ENCODE data around the gene C1R. TPM values are rescaled to one million over a fixed set of nuclear protein-coding genes. Genes with fewer than 3 reads are reported as not detected.
"Not testable (repeated sequence)": the region's sequence is repeated elsewhere in the genome, so short reads cannot be mapped to it uniquely, and the experiment has no call there.

C1R gene
- total RNA-seq, 1 donor from 2014 or later = 143 TPM

- Histone ChIP-seq H3K4me1 (no peaks in the 10 kb centered on the region), H3K27me3 (ENCODE audit: low read depth) (no peaks in the 10 kb centered on the region), H3K36me3 (no peaks in the 10 kb centered on the region), H3K9me3 (replicated peaks) (no peaks in the 10 kb centered on the region), H3K4me3 (no peak overlapping the region), H3K27ac (replicated peaks) (no peak overlapping the region)
- DNase-seq = no peak
- TF ChIP-seq, protein P1, sequence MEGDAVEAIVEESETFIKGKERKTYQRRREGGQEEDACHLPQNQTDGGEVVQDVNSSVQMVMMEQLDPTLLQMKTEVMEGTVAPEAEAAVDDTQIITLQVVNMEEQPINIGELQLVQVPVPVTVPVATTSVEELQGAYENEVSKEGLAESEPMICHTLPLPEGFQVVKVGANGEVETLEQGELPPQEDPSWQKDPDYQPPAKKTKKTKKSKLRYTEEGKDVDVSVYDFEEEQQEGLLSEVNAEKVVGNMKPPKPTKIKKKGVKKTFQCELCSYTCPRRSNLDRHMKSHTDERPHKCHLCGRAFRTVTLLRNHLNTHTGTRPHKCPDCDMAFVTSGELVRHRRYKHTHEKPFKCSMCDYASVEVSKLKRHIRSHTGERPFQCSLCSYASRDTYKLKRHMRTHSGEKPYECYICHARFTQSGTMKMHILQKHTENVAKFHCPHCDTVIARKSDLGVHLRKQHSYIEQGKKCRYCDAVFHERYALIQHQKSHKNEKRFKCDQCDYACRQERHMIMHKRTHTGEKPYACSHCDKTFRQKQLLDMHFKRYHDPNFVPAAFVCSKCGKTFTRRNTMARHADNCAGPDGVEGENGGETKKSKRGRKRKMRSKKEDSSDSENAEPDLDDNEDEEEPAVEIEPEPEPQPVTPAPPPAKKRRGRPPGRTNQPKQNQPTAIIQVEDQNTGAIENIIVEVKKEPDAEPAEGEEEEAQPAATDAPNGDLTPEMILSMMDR (IDR thresholded peaks at IDR 0.05; ENCODE audit: borderline replicate concordance) = no peak
- intact Hi-C loops (cut with micrococcal nuclease) = no loop called here
Observed at GRCh38 chr12:7045913-7046312, 46.3 kb downstream of the C1R start.

GRCh38 chr12:7042842-7043241, 49.4 kb downstream of the C1R start:
- DNase-seq = no peak
- Histone ChIP-seq H3K27me3 (ENCODE audit: low read depth) (no peaks in the 10 kb centered on the region), H3K4me1 (no peaks in the 10 kb centered on the region), H3K36me3 (no peaks in the 10 kb centered on the region), H3K27ac (replicated peaks) (no peak overlapping the region), H3K9me3 (replicated peaks) (no peaks in the 10 kb centered on the region), H3K4me3 (no peak overlapping the region)
- intact Hi-C loops (cut with micrococcal nuclease) = no loop called here
- TF ChIP-seq, protein P1 (IDR thresholded peaks at IDR 0.05; ENCODE audit: borderline replicate concordance) = peak; percentile 60

DNA sequence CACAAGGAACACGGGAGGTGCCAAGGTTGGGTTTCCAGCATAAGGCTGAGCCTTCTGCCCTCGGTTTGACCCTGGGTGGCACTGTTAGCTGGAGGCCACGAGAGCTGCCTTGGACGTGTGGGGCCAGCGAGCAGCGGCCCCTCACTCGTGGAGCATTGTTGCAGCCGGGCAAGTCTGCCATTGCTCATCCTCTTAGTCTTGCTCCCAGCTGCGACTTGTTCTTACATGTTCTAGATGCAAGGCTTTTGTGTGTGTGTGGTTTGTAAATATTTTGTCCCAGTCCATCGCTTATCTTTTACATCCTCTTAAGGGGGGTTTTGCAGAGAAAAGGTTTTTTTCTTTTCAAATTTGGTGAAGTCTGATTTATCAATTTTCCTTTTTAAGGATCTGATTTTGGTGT, 52.8 kb downstream of the C1R start:
- intact Hi-C loops (cut with micrococcal nuclease) = no loop called here
- H3K27ac ChIP-seq (replicated peaks) = no peak overlapping the region
- H3K4me3 ChIP-seq = no peak overlapping the region
- TF ChIP-seq, protein P1 (IDR thresholded peaks at IDR 0.05; ENCODE audit: borderline replicate concordance) = no peak
- no peaks in the 10 kb centered on the region for H3K9me3 ChIP-seq (replicated peaks)
- H3K36me3 ChIP-seq = no peaks in the 10 kb centered on the region
- no peaks in the 10 kb centered on the region for H3K4me1 ChIP-seq
- no peaks in the 10 kb centered on the region for H3K27me3 ChIP-seq (ENCODE audit: low read depth)
- DNase-seq = no peak

GRCh38 chr12:7038591-7038990, 53.7 kb downstream of the C1R start:
- Histone ChIP-seq H3K27me3 (ENCODE audit: low read depth) (no peaks in the 10 kb centered on the region), H3K27ac (replicated peaks) (no peak overlapping the region), H3K4me3 (no peak overlapping the region), H3K9me3 (replicated peaks) (no peaks in the 10 kb centered on the region), H3K4me1 (no peaks in the 10 kb centered on the region), H3K36me3 (no peaks in the 10 kb centered on the region)
- TF ChIP-seq, protein P1 (IDR thresholded peaks at IDR 0.05; ENCODE audit: borderline replicate concordance) = no peak
- DNase-seq = no peak
- intact Hi-C loops (cut with micrococcal nuclease) = no loop called here

DNA sequence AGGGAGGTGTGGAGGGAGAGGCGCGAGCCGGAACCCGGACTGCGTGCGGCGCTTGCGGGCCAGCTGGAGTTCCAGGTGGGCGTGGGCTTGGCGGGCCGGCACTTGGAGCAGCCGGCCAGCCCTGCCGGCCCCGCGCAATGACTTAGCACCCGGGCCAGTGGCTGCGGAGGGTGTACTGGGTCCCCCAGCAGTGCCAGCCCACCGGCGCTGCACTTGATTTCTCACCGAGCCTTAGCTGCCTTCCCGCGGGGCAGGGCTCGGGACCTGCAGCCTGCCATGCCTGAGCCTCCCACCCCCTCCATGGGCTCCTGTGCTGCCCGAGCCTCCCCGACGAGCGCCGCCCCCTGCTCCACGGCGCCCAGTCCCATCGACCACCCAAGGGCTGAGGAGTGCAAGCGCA, 54.8 kb downstream of the C1R start:
- DNase-seq; H3K9me3 ChIP-seq (replicated peaks); H3K36me3 ChIP-seq; intact Hi-C loops (cut with micrococcal nuclease); H3K4me1 ChIP-seq; H3K4me3 ChIP-seq; H3K27me3 ChIP-seq (ENCODE audit: low read depth); H3K27ac ChIP-seq (replicated peaks): not testable (repeated sequence)

DNA sequence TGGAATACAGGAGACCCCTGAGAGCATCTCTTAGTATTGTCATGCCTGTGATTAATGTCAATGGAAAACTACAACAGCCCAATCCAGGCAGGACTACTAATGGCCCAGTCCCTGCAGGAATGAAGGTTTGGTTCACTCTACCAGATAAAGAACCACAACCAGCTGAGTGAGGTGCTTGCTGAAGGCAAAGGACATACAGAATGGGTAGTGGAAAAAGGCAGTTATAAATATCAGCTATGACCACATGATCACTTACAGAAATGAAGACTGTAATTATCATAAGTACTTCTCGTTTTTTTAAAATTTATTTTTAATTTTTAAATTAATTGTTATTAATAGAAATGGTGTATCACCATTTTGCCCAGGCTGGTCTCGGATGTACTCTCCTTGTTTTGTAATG, 56.8 kb downstream of the C1R start:
- H3K9me3 ChIP-seq (replicated peaks) = no peaks in the 10 kb centered on the region
- H3K27ac ChIP-seq (replicated peaks) = no peak overlapping the region
- no peaks in the 10 kb centered on the region for H3K36me3 ChIP-seq
- no peaks in the 10 kb centered on the region for H3K27me3 ChIP-seq (ENCODE audit: low read depth)
- H3K4me3 ChIP-seq = no peak overlapping the region
- intact Hi-C loops (cut with micrococcal nuclease) = no loop called here
- TF ChIP-seq, protein P1 (IDR thresholded peaks at IDR 0.05; ENCODE audit: borderline replicate concordance) = no peak
- H3K4me1 ChIP-seq = no peaks in the 10 kb centered on the region
- no peak for DNase-seq
